A673 (cell line): ENCODE data around the gene DTNA. TPM values are rescaled to one million over a fixed set of nuclear protein-coding genes. Genes with fewer than 3 reads are reported as not detected.
"Not testable (repeated sequence)": the region's sequence is repeated elsewhere in the genome, so short reads cannot be mapped to it uniquely, and the experiment has no call there.

Experiments used
- BruUV-seq: library from RNA; stranded (reverse); fragments of 400-500 nt; replicated peaks from 2 replicates; lab custom pipeline; 2021; lab: Mats Ljungman, UMichigan
- CTCF ChIA-PET: fragments of 300-600 bp; sonication (Branson Sonifier 250); formaldehyde crosslinking; loops from one replicate; lab custom pipeline; 2022; ENCODE audit warnings: antibody characterized with exemption; lab: Charles Lee
- POLR2A ChIA-PET: fragments of 300-600 bp; sonication (Branson Sonifier 250); formaldehyde crosslinking; loops from one replicate; lab custom pipeline; 2022; ENCODE audit warnings: antibody characterized with exemption; ENCODE audit not compliant: low non-redundant PET; lab: Charles Lee
- DNase-seq: peaks from one replicate; pipeline ENCODE4 v3.0.0-alpha.2; 2015; ENCODE audit warnings: low spot score
- H3K27ac ChIP-seq: fragments of 200-600 bp; sonication (generic); 2 replicates; pipeline ENCODE4 v1.5.1; 2016; ENCODE audit warnings: mixed run types, low read depth, mild to moderate bottlenecking, mixed read lengths, antibody characterized with exemption, low read length; ENCODE audit not compliant: poor library complexity, severe bottlenecking
- H3K27me3 ChIP-seq: fragments of 200-600 bp; sonication (generic); replicated peaks from 2 replicates; pipeline ENCODE4 v1.6.1; 2017; ENCODE audit warnings: mixed run types, low read depth, mild to moderate bottlenecking, mixed read lengths, antibody characterized with exemption, low read length; ENCODE audit not compliant: insufficient read depth, poor library complexity
- H3K36me3 ChIP-seq: fragments of 200-600 bp; sonication (generic); 2 replicates; pipeline ENCODE4 v1.6.1; 2016; ENCODE audit warnings: mixed run types, mild to moderate bottlenecking, mixed read lengths, antibody characterized with exemption, low read length; ENCODE audit not compliant: insufficient read depth, poor library complexity, severe bottlenecking
- H3K4me1 ChIP-seq: fragments of 200-600 bp; sonication (generic); 2 replicates; pipeline ENCODE4 v1.6.1; 2017; ENCODE audit warnings: mixed run types, mild to moderate bottlenecking, mixed read lengths, antibody characterized with exemption, low read length; ENCODE audit not compliant: insufficient read depth, poor library complexity, severe bottlenecking
- H3K4me3 ChIP-seq: fragments of 200-600 bp; sonication (generic); 2 replicates; pipeline ENCODE4 v1.5.1; 2016; ENCODE audit warnings: low read depth, mixed run types, mild to moderate bottlenecking, mixed read lengths, low read length; ENCODE audit not compliant: poor library complexity, severe bottlenecking
- H3K9me3 ChIP-seq: fragments of 200-600 bp; sonication (generic); 2 replicates; pipeline ENCODE4 v1.6.1; 2016; ENCODE audit warnings: mixed run types, low read depth, mild to moderate bottlenecking, mixed read lengths, antibody characterized with exemption, low read length; ENCODE audit not compliant: poor library complexity, severe bottlenecking
- EZH2 ChIP-seq: fragments of 200-600 bp; sonication (generic); IDR thresholded peaks from 2 replicates; pipeline ENCODE4 v1.6.1; 2017; ENCODE audit warnings: borderline replicate concordance, low read depth, mild to moderate bottlenecking, mixed read lengths, antibody characterized with exemption, low read length; ENCODE audit not compliant: poor library complexity, severe bottlenecking
- intact Hi-C: fragments of 100-400 bp; cut with micrococcal nuclease; formaldehyde crosslinking; loops from one replicate; pipeline ENCODE4 v1.10.0; 2022; ENCODE audit not compliant: unreplicated experiment
- total RNA-seq: library from RNA; stranded (reverse); gene quantifications from 2 replicates; pipeline ENCODE4 v1.2.3, GENCODE V29; 2021
- TF ChIP-seq, protein P1 (sequence below): fragments of 300-800, 200-600 bp; sonication (generic); conservative IDR thresholded peaks from 2 replicates; pipeline ENCODE4 v1.5.1; 2017; ENCODE audit warnings: low read depth, mild to moderate bottlenecking, antibody characterized with exemption, low read length, moderate library complexity, mixed read lengths

Gene DTNA
- total RNA-seq, 1 experiment from 2014 or later = 18.6 TPM

DNA sequence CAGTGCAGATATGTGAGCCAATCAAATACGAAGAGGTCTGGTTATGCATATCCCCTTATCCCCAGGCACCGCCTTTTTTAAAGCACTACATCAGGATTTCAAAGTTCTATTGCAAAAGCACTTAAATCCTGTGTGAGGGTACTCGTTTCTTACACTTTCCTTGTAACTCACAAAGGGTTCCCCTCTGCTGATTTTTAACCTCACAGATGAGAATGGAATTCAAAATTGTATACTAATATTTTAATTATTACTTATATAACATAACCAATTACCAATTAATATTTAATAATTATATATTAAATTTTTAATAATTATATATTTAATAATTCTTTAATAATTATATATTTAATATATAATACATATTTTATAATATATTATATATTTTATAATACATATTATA is 204.9 kb downstream of the DTNA start:
- TF ChIP-seq, protein P1, sequence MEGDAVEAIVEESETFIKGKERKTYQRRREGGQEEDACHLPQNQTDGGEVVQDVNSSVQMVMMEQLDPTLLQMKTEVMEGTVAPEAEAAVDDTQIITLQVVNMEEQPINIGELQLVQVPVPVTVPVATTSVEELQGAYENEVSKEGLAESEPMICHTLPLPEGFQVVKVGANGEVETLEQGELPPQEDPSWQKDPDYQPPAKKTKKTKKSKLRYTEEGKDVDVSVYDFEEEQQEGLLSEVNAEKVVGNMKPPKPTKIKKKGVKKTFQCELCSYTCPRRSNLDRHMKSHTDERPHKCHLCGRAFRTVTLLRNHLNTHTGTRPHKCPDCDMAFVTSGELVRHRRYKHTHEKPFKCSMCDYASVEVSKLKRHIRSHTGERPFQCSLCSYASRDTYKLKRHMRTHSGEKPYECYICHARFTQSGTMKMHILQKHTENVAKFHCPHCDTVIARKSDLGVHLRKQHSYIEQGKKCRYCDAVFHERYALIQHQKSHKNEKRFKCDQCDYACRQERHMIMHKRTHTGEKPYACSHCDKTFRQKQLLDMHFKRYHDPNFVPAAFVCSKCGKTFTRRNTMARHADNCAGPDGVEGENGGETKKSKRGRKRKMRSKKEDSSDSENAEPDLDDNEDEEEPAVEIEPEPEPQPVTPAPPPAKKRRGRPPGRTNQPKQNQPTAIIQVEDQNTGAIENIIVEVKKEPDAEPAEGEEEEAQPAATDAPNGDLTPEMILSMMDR = no peak
- TF ChIP-seq EZH2 = no peak
- H3K27ac ChIP-seq = no peak overlapping the region
- POLR2A ChIA-PET = no interaction called here
- BruUV-seq = no TSS peak
- no peaks in the 10 kb centered on the region for H3K27me3 ChIP-seq
- H3K9me3 ChIP-seq = no peaks in the 10 kb centered on the region
- H3K36me3 ChIP-seq = no peaks in the 10 kb centered on the region
- no peak overlapping the region for H3K4me3 ChIP-seq
- CTCF ChIA-PET = no interaction called here
- DNase-seq = no peak
- no peaks in the 10 kb centered on the region for H3K4me1 ChIP-seq
- intact Hi-C loops = no loop called here

DNA sequence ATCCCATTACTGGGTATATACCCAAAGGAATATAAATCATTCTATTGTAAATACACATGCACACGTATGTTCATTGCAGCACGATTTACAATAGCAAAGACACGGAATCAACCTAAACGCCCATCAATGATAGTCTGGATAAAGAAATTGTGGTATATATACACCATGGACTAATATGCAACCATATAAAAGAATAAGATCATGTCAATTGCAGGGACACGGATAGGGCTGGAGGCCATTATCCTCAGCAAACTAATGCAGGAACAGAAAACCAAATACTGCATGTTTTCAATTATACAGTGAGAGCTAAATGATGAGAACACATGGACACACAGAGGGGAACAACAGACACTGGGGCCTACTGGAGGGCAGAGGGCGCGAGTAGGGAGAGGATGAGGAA is 206.4 kb downstream of the DTNA start:
- DNase-seq, intact Hi-C loops: not testable (repeated sequence)

DNA sequence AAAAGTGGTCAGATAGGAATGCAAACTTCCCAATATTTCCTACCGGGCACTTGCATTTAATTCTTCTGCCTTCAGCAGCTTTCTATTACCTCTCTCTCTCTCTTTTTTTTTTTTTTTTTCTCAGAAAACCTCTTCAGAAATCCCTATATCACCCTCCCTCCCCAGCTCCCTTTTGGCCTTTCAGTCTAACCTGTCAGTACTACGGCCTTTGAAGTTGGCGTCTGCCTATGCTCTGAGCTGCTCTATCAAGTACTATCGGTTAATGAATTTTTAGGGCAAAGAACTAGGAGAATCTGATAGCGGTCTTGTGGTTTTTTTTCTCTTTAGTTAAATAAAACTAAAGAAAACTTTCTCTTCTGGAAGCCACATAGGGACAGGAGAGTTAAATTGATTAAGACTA is 208.8 kb downstream of the DTNA start:
- no peak for DNase-seq
- H3K4me1 ChIP-seq = no peaks in the 10 kb centered on the region
- CTCF ChIA-PET = no interaction called here
- intact Hi-C loops = no loop called here
- no TSS peak for BruUV-seq
- H3K9me3 ChIP-seq = no peaks in the 10 kb centered on the region
- H3K27ac ChIP-seq = no peak overlapping the region
- H3K36me3 ChIP-seq = no peaks in the 10 kb centered on the region
- no peaks in the 10 kb centered on the region for H3K27me3 ChIP-seq
- no peak overlapping the region for H3K4me3 ChIP-seq
- no peak for TF ChIP-seq EZH2
- TF ChIP-seq, protein P1 = no peak
- POLR2A ChIA-PET = no interaction called here

More for the DNA sequence above, 206.4 kb downstream of the DTNA start:
- CTCF ChIA-PET, H3K4me3 ChIP-seq, H3K27ac ChIP-seq, H3K36me3 ChIP-seq, H3K27me3 ChIP-seq, BruUV-seq, H3K9me3 ChIP-seq, POLR2A ChIA-PET, H3K4me1 ChIP-seq: not testable (repeated sequence)

DNA sequence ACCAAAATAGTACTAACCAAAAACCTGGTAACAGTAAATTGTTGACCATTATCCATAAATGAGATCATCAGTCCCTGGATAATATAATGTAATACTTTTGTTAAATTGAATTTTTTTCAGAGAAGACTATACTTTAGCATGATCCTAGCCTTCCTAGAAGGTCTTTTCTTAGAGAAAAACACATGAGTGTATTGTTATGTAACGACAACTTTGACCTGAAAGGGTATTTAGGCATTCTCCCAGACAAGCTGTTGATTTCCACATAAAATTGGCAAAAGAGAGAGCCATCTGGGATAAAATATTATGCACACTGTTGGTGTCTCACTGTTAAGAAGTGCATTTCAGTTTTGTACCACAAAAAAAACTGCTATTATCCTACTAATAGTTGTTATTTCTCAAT is 211.1 kb downstream of the DTNA start:
- ChIA-PET POLR2A (no interaction called here), CTCF (no interaction called here)
- Histone ChIP-seq H3K9me3 (no peaks in the 10 kb centered on the region), H3K4me1 (no peaks in the 10 kb centered on the region), H3K36me3 (no peaks in the 10 kb centered on the region), H3K27me3 (no peaks in the 10 kb centered on the region), H3K4me3 (no peak overlapping the region), H3K27ac (no peak overlapping the region)
- TF ChIP-seq, protein P1 = no peak
- no peak for TF ChIP-seq EZH2
- intact Hi-C loops = no loop called here
- no peak for DNase-seq
- no TSS peak for BruUV-seq
